DMS 273 treated with DMSO at 0.1 percent for 48 hours (cell line): ENCODE data around the gene ZNF580.

ENCODE experiments used
- DNase-seq: peaks from one replicate; lab custom pipeline; 2025; lab: John Stamatoyannopoulos, UW

ZNF580 gene

GRCh38 chr19:55679343-55680257 is 38.8 kb downstream of the ZNF580 start:
- no peak for DNase-seq

DNA sequence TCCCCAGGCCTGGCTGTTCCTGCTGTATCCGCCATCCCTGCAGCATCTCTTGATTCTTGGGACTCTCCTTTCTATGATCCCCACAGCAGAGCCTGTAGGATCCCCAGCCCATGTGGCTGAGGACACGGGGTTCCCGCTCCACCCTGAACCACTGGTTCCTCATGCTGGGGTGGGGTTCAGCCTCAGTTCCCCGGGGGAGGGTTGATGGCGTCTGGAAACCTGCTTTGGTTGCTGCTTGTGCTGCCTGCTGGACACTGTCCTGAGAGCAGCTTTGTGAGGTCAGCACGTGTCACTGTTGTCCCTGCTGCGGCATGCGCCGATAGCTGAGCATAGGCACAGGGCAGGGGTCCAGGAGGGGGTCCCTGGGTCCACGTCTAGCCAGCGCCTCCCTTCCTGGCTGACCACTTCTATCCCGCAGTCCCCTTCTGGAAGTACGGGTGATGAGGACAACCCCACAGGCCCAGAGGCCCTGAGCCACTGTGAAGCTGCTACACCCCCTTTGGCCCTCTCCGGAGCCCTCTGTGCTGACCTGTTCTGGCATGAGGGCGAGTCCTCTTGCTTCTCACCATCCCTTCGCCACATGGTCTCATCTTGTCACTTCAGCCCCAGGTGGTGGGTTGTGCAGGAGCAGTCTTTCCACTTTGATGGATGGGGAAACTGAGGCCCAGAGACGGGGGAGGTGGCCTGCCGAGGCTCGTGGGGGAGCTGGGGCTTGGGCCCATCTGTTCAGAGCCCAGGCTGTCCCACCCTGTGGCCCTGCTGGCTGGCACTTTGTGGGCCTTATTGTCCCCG is 39.7 kb downstream of the ZNF580 start:
- no peak for DNase-seq

DNA sequence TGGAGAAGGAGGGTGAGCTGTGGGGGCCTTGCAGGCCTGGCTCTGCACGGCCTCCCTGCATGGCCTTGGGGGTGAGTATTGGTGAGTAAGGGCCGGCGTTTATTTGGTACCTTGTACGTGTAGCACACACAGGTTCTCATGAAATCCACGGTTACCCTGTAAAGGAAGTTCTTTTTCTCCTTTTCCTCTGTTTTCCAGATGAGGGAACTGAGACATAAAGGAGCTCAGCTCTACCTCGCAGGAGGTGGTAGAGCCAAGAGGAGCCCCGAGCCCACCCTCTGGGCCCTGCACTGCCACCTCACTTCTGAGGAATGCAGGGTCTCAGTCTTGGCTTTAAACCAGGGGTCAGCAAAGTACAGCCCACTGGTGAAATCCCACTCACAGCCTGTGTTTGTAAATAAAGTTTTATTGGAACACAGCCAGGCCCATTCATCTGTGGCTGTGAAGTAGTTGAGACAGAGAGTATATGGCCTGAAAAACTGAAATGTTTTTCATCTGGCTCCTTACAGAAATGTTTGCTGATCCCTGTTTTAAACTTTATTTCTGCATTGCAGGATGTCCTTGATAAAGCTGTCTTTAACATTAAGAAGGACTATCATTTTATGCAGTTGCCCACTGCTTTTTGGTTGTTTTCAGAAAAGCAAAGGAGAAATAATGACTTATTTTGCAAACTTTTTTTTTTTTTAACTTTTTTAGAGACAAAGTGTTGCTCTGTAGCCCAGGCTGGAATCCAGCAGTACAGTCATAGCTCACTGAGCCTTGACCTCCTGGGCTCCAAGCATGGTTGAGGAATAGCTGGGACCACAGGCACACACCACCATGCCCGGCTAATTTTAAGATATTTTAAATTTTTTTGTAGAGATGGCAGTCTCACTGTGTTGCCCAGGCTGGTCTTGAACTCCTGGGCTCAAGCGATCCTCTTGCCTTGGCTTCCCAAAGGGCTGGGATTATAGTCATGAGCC is 40.6 kb downstream of the ZNF580 start:
- DNase-seq, result no peak

- DNase-seq, result no peak
Measured at GRCh38 chr19:55683449-55684261, 42.9 kb downstream of the ZNF580 start.

DNA sequence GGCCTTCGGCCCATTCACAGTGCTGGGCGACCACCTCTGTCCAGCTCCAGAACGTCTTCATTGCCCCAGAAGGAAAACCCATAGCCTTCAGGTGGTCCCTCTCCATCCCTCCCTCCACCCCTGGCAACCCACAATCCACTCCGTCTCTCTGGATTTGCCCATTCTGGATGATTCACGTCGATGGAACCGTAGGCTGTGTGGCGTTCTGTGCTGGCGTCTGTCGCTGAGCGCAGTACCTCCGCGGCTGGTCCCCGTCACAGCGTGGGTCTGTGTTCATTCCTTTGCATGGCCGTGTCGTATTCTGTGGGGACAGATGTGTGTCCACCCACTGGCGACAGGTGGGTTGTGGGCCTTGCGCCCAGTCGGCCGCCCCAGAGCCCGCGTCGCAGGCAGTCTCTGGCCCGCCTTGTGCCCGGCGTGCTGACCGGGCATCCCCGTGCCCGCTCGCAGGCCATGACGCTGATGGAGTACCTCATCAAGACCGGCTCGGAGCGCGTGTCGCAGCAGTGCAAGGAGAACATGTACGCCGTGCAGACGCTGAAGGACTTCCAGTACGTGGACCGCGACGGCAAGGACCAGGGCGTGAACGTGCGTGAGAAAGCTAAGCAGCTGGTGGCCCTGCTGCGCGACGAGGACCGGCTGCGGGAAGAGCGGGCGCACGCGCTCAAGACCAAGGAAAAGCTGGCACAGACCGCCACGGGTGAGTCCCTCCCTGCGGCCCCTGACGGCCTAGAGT is 44.3 kb downstream of the ZNF580 start:
- no peak for DNase-seq

DNA sequence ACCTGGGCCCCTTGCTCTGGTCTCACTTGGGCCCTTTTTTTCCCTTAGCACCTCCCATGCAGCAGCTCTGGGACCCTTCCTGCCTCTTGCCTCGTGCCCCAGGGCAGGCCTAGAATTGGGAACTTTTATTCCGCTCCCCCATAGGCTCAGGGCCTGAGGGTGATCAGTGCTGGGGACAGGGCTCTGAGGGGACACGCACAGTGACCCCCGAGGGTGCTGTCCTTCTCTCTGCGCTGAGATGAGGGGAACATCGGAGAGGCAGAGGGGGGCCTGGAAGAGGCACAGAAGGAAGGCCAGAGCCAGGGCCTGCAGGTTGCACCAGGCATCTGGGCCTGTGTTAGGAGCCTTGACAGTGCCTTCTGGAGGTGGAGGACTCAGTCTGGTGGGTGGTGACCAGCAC is 45.0 kb downstream of the ZNF580 start:
- no peak for DNase-seq

GRCh38 chr19:55686311-55687050 is 45.7 kb downstream of the ZNF580 start:
- DNase-seq, result no peak

GRCh38 chr19:55687281-55688201 is 46.7 kb downstream of the ZNF580 start:
- DNase-seq, result no peak

GRCh38 chr19:55688422-55689218 is 47.8 kb downstream of the ZNF580 start:
- no peak for DNase-seq

GRCh38 chr19:55689411-55690108 is 48.8 kb downstream of the ZNF580 start:
- DNase-seq, result no peak

DNA sequence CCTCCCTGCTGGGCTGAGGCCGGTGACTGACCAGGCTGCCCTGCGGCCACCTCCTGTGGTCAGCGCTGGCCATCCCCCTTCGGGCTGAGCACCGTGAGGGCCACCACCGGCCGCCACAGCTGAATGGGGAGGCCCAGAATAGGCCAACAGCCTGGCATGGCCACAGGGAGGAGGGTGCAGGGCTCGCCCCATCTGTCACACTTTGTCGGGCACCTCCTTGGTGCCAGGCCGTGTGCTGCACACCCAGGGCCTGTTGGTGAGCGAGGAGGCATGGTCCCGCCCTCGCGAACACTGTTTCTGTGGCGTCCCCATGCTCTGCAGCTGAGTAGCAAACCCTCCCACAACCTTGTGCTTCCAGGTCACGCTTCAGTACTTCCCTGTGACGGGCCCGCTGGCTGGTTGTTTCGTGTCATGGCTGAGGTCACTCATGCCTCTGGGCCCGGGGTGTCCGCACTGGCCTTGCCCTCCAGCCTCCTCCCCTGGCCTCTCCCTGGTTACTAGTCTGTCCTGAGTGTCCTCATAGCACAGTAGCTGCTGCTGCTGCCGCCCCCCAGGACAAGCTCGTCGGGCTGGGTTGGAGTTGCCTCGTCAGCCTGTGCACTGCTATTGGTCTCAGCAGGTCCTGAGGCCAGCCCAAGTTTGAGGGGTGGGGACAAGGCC is 49.4 kb downstream of the ZNF580 start:
- no peak for DNase-seq

GRCh38 chr19:55690769-55691545 is 50.2 kb downstream of the ZNF580 start:
- no peak for DNase-seq

- DNase-seq, result no peak
Measured at GRCh38 chr19:55691561-55692481, 51.0 kb downstream of the ZNF580 start.

DNA sequence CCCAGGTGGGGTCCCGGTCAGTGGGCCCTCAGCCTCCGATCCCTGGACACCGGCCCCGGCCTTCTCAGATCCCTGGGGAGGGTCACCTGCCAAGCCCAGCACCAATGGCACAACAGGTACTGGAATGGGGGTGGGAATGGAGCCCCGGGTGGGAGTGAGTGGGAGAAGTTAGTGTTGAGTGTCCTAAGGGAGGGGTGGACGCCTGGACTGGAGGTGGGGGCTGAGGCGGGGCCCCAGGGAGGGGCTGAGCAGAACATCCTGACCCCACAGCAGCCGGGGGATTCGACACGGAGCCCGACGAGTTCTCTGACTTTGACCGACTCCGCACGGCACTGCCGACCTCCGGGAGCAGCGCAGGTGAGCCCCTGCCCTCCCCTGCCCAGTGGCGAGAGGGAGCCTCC is 51.9 kb downstream of the ZNF580 start:
- DNase-seq, result no peak
